Right renal pelvis (tissue), 4 donors: ENCODE measurements around the gene UBE2D4. TPM values are rescaled to one million over a fixed set of nuclear protein-coding genes. Genes with fewer than 3 reads are reported as not detected.
A peak's percentile ranks its signal among the peaks of the same experiment; 100 is the strongest.

ENCODE experiments used
- DNase-seq, 4 donors: peaks; one replicate each; pipeline ENCODE4 v3.0.0-alpha.2; 2013; ENCODE audit warnings: low read depth in 4 of 4, low spot score in 3 of 4, missing footprints in 1 of 4
- polyA plus RNA-seq, 4 donors: library from polyadenylated mRNA; unstranded; fragments of 120-200 nt; gene quantifications; one replicate each; pipeline ENCODE4 v1.2.1, GENCODE V29; 2013; ENCODE audit not compliant: insufficient read length in 4 of 4

Gene UBE2D4
- polyA plus RNA-seq, 4 donors: 20.0 to 24.7 (median 22.4) TPM

GRCh38 chr7:43906331-43907010 is 19.8 kb upstream of the UBE2D4 start, which contains the start of gene URGCP:
URGCP (minus strand) TSS chr7:43906596; CDS start chr7:43906575, 21 bp downstream.
- DNase-seq: peak; percentile 19 to 31 (median 20)

- DNase-seq: no peak
Measured at GRCh38 chr7:43914795-43915194, 11.4 kb upstream of the UBE2D4 start.

- no peak for DNase-seq
Measured at GRCh38 chr7:43915907-43916306, 10.3 kb upstream of the UBE2D4 start.

- no peak for DNase-seq
Measured at GRCh38 chr7:43921423-43921822, 4.8 kb upstream of the UBE2D4 start.

GRCh38 chr7:43922726-43923125 is 3.5 kb upstream of the UBE2D4 start:
- DNase-seq: no peak

GRCh38 chr7:43926798-43927123 is 525 bp downstream of the UBE2D4 start:
- DNase-seq: no peak

GRCh38 chr7:43927810-43928209 is 1.6 kb downstream of the UBE2D4 start:
- no peak for DNase-seq

GRCh38 chr7:43929529-43930457 is 3.6 kb downstream of the UBE2D4 start:
- DNase-seq: no peak

- DNase-seq: no peak
Measured at GRCh38 chr7:43931346-43931745, 5.1 kb downstream of the UBE2D4 start.

GRCh38 chr7:43933902-43934560 is 7.8 kb downstream of the UBE2D4 start:
- no peak for DNase-seq

GRCh38 chr7:43937444-43937843 is 11.2 kb downstream of the UBE2D4 start:
- no peak for DNase-seq

- no peak for DNase-seq
Measured at GRCh38 chr7:43938892-43939482, 12.8 kb downstream of the UBE2D4 start.

GRCh38 chr7:43942250-43942649 is 16.0 kb downstream of the UBE2D4 start:
- DNase-seq: no peak

- DNase-seq: no peak
Measured at GRCh38 chr7:43942997-43943396, 16.8 kb downstream of the UBE2D4 start.

- DNase-seq: no peak
Measured at GRCh38 chr7:43943417-43944187, 17.4 kb downstream of the UBE2D4 start.

GRCh38 chr7:43944286-43944685 is 18.1 kb downstream of the UBE2D4 start:
- no peak for DNase-seq

- DNase-seq: no peak
Measured at GRCh38 chr7:43952028-43952427, 25.8 kb downstream of the UBE2D4 start.

- no peak for DNase-seq
Measured at GRCh38 chr7:43953071-43953470, 26.8 kb downstream of the UBE2D4 start.

GRCh38 chr7:43954524-43955228 is 28.4 kb downstream of the UBE2D4 start:
- peak in 1 of 4 donors; percentile 7 for DNase-seq

- DNase-seq: no peak
Measured at GRCh38 chr7:43956027-43956426, 29.8 kb downstream of the UBE2D4 start.
